ENCODE measurements around the gene APBA2. TPM values are rescaled to one million over a fixed set of nuclear protein-coding genes. Genes with fewer than 3 reads are reported as not detected.
"Not testable (repeated sequence)": the region's sequence is repeated elsewhere in the genome, so short reads cannot be mapped to it uniquely, and the experiment has no call there.

Gene APBA2
- total RNA-seq, 4 donors from 2014 or later = 7.7 to 14.4 (median 11.6) TPM

- no peak for DNase-seq
- H3K4me1 ChIP-seq = no peaks in the 10 kb centered on the region
- H3K9me3 ChIP-seq = no peaks in the 10 kb centered on the region
- WGBS, 2 donors = 94 to 95% methylated on average over 14 of the region's 14 CpGs
- H3K27me3 ChIP-seq = no peaks in the 10 kb centered on the region
- no peak overlapping the region for H3K4me3 ChIP-seq (replicated peaks in 1 of 3)
- H3K27ac ChIP-seq = no peak overlapping the region
- intact Hi-C loops (cut with DNase I) = no loop called here
- no peaks in the 10 kb centered on the region for H3K36me3 ChIP-seq
- TF ChIP-seq CTCF (IDR thresholded peaks at IDR 0.05) = no peak
- no peak for TF ChIP-seq POLR2A (IDR thresholded peaks at IDR 0.05)
These were observed 270.7 kb downstream of the APBA2 start for GRCh38 chr15:29156521-29156920.

GRCh38 chr15:29159771-29160455 is 274.1 kb downstream of the APBA2 start:
- intact Hi-C loops (cut with DNase I) = no loop called here
- Histone ChIP-seq H3K9me3 (no peaks in the 10 kb centered on the region), H3K27ac (no peak overlapping the region), H3K4me3 (replicated peaks in 1 of 3) (no peak overlapping the region), H3K4me1 (no peaks in the 10 kb centered on the region), H3K27me3 (no peaks in the 10 kb centered on the region), H3K36me3 (no peaks in the 10 kb centered on the region)
- TF ChIP-seq CTCF (IDR thresholded peaks at IDR 0.05) (no peak), POLR2A (IDR thresholded peaks at IDR 0.05) (no peak)
- DNase-seq = no peak
- 97 to 98% methylated on average over 13 to 19 of the region's 31 CpGs for WGBS, 2 donors

GRCh38 chr15:29162411-29162810 is 276.6 kb downstream of the APBA2 start:
- H3K36me3 ChIP-seq = no peaks in the 10 kb centered on the region
- H3K9me3 ChIP-seq = no peaks in the 10 kb centered on the region
- no peak overlapping the region for H3K27ac ChIP-seq
- H3K27me3 ChIP-seq = no peaks in the 10 kb centered on the region
- H3K4me3 ChIP-seq (replicated peaks in 1 of 3) = no peak overlapping the region
- TF ChIP-seq CTCF (IDR thresholded peaks at IDR 0.05) (no peak), POLR2A (IDR thresholded peaks at IDR 0.05) (no peak)
- intact Hi-C loops (cut with DNase I) = no loop called here
- 79 to 81% methylated on average over 5 of the region's 5 CpGs for WGBS, 2 donors
- DNase-seq = no peak
- H3K4me1 ChIP-seq = no peaks in the 10 kb centered on the region

- WGBS, 2 donors = 91% methylated on average over 2 of the region's 2 CpGs
- H3K4me1 ChIP-seq; H3K9me3 ChIP-seq; H3K27me3 ChIP-seq; intact Hi-C loops (cut with DNase I); H3K4me3 ChIP-seq (replicated peaks in 1 of 3); H3K36me3 ChIP-seq; DNase-seq; H3K27ac ChIP-seq: not testable (repeated sequence)
These were observed 281.3 kb downstream of the APBA2 start for GRCh38 chr15:29167122-29167521.

Other genes starting within 250 kb of the APBA2 start
- gene GOLGA8M, start 173.6 kb upstream of the APBA2 start, total RNA-seq = 10 to 100 TPM in 3 of 4 donors, 1 to 10 TPM in 1; 7.9 to 53.2 (median 32.0) TPM
- not detected for gene GOLGA6L7, start 37.3 kb upstream of the APBA2 start, total RNA-seq